Right lobe of liver (tissue), 4 donors: ENCODE measurements around the gene EIPR1.

ENCODE experiments used
- CTCF ChIP-seq, 4 donors: fragments of 200-600 bp in 3 of 4; fragments of 450-650 bp in 1 of 4; IDR thresholded peaks; one replicate each; pipeline versions ENCODE4 v1.5.1 to v1.8.0; 2016 to 2022; ENCODE audit warnings: antibody characterized with exemption in 4 of 4, mild to moderate bottlenecking in 2 of 4
- POLR2A ChIP-seq: fragments of 450-650 bp; IDR thresholded peaks from one replicate; pipeline ENCODE4 v1.6.1; 2017; ENCODE audit warnings: antibody characterized with exemption, mild to moderate bottlenecking
- donor health status: DM: no; HTN: no; CAD: no.
- donor health status: DM: no; HTN: no; CAD: no.
- donor health status: DM: no; HTN: yes; CAD: no.

DNA sequence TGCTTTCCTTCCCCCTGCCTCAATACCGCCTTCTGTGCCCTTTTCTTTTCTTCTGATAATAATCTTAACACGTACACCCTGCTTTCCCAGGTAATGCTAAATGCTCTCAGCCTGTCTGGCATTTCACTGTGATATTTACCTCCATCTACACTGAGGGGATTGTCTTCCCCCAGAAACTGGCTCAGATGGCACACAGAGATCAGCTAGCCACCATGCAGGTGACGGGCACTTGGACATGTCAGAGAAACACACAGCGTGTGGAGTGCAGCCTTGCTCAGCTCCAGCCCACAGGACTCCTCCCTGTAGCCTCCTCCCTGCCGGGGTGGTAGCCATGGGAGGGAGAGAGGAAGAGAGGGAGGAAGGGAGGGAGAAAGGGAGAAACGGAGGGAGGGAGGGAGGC lies 131.2 kb downstream of the EIPR1 start:
- TF ChIP-seq CTCF (IDR thresholded peaks at IDR 0.05) (no peak), POLR2A (no peak)
